ENCODE results near the gene LANCL2. TPM values are rescaled to one million over a fixed set of nuclear protein-coding genes. Genes with fewer than 3 reads are reported as not detected.

The LANCL2 gene
- total and polyA plus RNA-seq, 2 experiments from 2014 or later = 7.3 to 10.7 TPM

- TF ChIP-seq ZNF462 (CRISPR knock-in tag; IDR thresholded peaks at IDR 0.05) (no peak), JUNB (IDR thresholded peaks at IDR 0.05; ENCODE audit: unreplicated experiment) (no peak), ETS1 (IDR thresholded peaks at IDR 0.05) (no peak), STAT1 (IDR thresholded peaks at IDR 0.05; ENCODE audit: unreplicated experiment) (no peak), REST (IDR thresholded peaks at IDR 0.05; ENCODE audit: unreplicated experiment) (no peak), ZNF114 (CRISPR knock-in tag; IDR thresholded peaks at IDR 0.05) (no peak), EZH2phosphoT487 (IDR thresholded peaks at IDR 0.05; ENCODE audit: unreplicated experiment) (no peak), ZNF331 (CRISPR knock-in tag; IDR thresholded peaks at IDR 0.05; ENCODE audit: low read depth) (no peak), CTCF (conservative IDR thresholded peaks at IDR 0.05; ENCODE audit: low read depth in 2 of 2) (no peak), NANOG (IDR thresholded peaks at IDR 0.05; ENCODE audit: borderline replicate concordance) (no peak)
Observed at GRCh38 chr7:55413442-55413841, 48.3 kb downstream of the LANCL2 start (continued).

Data from GM23338 (cell line).